Stimulated activated CD8-positive, alpha-beta memory T cell treated with anti-CD3 and anti-CD28 coated beads, Interleukin-15, amount 100 ng/mL, for 48 hours (primary cell): ENCODE data around the gene MOGAT3.
"Not testable (repeated sequence)": the region's sequence is repeated elsewhere in the genome, so short reads cannot be mapped to it uniquely, and the experiment has no call there.

Experiments
- DNase-seq, 2 donors: peaks; one replicate each; pipeline ENCODE4 v3.0.0-alpha.2; 2020; ENCODE audit warnings: low read depth in 2 of 2

The MOGAT3 gene

DNA sequence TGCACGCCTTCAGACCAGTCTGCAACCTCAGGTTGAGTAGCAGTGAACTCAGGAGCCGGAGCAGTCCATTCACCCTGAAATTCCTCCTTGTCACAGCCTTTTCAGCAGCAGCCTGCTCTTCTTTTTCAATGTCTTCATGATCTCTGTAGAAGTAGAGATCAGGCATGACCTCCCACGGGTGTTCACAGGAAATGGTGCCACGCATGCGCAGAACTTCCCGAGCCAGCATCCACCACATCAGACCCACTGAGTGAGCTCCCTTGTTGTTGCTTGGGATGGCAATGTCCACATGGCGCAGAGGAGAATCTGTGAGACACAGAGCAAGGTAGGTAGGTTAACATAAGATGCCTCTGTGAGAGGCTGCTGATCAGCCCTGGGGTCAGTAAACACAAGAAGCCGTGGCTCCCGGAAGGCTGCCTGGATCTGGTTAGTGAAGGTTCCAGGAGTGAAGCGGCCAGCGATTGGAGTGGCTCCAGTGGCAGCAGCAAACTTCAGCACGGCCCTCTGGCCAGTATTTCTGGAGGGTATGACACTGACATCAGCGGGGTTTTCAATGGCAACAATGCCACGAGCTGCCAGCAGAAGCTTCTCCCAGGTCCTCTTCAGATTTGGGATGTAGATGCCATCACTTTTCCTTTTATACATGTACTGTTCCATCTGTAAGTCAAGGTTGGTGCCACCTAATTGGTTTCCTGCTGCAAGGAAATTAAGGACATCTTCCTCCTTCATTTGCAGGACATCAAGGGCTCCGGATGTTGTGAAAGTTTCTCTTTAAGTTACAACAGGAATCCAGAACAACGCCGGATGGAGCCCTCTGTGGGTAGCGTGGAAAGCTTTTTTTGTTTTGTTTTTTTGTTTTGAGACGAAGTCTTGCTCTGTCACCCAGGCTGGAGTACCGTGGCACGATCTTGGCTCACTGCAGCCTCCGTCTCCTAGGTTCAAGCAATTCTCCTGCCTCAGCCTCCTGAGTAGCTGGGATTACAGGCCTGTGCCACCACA lies 3.2 kb upstream of the MOGAT3 start:
- not testable (repeated sequence) for DNase-seq

DNA sequence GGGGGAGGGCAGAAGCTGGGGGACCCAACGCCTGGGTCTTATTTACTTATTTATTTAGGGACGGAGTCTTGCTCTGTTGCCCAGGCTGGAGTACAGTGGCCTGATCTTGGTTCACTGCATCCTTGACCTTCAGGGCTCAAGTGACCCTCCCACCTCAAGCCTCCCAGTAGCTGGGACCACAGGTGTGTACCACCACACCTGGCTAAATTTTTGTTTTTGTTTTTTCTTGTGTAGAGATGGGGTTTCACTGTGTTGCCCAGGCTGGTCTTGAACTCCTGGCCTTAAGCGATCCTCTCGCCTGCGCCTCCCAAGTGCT lies 1.7 kb upstream of the MOGAT3 start:
- no peak for DNase-seq

DNA sequence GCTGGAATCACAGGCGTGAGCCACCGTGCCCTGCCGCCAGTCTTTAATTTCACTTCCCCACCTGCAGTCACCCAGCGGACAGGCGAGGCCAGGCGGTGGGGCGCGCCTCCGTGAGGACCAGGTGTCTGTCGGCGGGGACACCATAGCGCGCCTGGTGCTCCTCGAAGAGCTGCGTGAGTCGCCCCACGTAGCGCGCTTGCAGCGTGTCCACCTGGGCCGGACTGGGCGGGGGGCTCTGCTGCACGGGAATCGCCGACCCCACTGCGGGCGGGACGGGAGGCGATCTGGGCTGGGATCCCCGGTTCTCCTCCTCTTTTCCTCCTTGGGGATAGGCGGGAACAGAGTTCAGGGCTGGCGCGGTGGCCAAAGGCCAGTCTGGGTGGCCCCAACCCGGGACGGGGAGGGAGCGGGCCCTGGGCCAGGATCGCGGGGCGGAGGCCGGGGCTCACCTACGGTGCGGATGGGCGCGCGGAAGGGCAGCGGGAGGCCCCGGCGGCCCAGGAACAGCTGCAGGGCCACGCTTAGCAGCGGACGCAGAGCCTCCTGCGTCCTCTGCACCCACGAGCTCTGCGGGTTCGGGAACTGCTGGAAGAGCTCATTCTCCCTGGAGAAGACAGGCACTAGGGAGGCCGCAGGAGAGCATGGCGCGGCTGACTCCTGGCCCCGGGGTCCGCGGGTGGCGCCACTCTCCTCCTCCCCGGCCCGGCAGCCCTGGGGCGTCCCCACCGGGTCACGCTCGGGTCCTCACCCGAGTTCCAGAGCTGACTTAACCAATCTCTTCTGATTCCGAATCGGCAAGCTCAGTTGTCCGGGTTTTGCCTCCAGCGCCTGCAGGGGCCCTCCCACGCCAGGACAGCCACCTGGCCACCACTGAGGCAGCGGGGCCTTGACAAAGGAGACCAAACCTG lies 1.1 kb upstream of the MOGAT3 start:
- DNase-seq, result no peak

DNA sequence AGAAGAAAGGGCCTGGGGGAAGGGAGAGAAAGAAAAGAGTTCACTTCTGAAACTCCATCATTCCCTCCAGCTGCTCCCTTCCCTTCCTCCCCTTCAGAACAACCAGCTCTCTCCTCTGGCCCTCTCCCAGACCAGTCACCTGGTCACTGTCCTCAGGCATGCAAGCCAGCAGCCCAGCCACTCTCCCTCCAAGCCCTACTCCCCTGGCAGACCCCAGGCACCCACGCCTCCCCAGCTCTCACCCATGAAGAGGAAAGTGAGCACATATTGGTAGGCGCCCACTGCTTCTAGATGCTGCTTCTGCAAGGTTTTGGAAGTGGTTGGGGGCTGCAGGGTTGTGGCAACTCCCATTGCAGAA lies 353 bp downstream of the MOGAT3 start:
- DNase-seq, result no peak

DNA sequence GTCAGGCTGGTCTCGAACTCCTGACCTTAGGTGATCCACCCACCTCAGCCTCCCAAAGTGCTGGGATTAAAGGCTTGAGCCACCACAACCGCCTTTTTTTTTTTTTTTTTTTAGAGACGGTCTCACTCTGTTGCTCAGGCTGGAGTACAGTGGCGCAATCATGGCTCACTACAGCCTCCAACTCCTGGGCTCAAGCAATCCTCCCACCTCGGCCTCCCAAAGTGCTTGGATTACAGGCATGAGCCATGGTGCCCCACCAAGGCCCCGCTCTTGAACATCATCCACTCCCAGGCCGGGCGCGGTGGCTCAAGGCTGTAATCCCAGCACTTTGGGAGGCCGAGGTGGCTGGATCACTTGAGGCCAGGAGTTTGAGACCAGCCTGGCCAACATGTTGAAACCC lies 1.3 kb downstream of the MOGAT3 start:
- not testable (repeated sequence) for DNase-seq

DNA sequence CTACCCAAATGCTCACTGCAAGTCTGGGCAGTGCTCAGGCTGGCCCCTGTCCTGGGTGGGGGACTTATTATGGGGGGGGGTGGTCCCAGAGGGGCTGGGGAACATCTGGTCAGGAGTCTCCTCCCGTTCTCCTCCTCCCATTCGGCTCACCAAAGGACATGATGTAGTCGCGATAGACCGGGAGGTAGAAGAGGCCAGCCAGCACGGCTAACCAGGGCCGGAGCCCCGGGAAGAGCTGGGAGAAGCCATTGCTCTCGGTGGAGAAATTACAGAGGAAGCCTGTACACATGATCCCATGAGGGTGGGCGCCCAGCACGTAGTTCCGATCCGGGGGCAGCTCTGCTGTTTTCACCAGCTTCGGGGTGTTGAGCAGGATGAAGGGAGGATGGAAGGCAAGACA lies 2.4 kb downstream of the MOGAT3 start:
- DNase-seq, result no peak

DNA sequence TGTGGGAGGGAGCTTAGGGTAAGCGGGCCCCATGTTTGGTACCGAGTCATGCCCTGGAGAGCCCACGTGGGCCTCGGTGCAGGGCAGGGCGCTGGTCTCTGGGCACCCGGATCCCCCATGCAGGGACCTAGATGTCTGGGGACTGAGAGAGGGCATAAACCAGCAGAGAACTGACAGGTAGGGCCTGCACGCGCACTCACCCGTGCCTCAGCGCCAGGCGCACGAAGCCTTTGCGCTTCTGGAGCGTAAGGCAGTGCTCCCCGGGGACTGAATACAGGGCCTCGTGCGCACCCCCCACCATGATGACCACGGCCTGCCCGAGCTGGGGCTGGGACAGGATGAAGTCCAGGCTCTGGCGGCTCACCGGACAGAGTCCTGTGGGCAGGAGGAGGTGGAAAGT lies 2.8 kb downstream of the MOGAT3 start:
- no peak for DNase-seq

DNA sequence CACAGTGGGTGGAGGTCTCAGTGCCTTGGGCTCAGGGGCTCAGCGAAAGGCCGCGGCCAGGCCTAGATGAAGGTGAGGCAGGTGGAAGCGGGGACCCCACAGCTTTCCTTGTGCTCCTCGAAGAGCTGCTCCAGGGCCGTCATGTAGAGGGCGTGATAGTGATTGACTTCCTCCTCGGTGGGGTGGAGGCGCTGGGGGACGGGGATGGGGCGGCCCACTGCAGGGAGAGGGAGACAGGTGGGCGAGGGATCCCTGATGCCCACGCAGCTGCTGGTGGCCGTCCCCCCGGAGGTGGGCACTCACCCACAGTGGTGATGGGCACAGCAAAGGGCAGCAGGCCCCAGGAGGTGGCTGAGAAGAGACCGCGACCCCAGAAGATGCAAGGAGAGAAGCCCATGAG lies 5.0 kb downstream of the MOGAT3 start:
- DNase-seq, result no peak

DNA sequence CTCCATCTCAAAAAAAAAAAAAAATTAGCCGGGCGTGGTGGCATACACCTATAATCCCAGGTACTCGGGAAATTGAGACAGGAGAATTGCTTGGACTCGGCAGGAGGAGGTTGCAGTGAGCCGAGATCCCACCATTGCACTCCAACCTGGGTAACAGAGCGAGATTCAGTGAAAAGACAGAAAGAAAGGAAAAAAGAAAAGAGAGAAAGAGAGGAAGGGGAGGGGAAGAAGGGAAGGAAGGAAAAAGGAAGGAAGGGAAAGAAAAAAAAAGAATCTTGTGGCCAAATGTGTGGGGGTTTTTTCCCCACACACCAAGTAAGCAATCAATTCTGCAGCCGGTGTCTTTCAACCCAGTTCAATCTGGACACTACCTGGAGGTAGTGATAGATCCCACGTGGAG lies 11.7 kb downstream of the MOGAT3 start:
- no peak for DNase-seq

DNA sequence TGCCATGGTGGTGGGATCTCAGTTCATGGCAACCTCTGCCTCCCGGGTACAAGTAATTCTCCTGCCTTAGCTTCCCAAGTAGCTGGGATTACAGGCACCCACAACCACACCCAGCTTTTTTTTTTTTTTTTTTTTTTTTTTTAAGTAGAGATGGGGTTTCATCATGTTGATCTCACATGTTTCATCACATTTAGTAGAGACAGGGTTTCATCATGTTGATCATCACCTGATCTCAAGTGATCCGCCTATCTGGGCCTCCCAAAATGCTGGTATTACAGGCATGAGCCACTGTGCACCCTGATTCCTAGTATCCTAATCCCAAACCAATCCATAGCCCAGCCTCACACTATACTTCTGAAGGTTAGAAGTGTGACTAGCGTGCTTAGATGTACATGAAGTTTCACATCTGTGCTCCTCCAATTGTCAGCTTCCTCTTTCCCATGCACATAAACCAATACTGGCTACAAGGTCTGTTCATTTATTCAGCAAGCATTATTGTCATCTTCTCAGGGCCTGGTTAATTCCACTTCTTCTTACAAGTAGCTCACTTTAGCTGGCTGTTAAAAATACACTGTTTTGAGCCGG lies 13.9 kb downstream of the MOGAT3 start:
- no peak for DNase-seq

DNA sequence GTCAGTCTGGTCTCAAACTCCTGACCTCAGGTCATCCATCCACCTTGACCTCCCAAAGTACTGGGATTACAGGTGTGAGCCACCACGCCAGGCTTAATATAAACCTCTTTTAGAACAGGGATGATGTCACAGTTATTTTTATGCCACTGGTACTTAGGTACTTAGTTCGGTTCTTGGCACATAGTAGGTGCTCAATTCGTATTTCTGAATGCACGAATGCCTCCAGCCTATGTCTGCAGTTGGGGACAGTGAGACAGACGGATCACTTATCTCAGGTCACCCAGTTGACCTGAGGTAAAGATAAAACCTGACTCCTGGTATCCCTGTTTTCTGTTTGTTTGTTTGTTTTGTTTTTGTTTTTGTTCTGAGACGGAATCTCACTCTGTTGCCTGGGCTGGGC lies 14.6 kb downstream of the MOGAT3 start:
- no peak for DNase-seq

DNA sequence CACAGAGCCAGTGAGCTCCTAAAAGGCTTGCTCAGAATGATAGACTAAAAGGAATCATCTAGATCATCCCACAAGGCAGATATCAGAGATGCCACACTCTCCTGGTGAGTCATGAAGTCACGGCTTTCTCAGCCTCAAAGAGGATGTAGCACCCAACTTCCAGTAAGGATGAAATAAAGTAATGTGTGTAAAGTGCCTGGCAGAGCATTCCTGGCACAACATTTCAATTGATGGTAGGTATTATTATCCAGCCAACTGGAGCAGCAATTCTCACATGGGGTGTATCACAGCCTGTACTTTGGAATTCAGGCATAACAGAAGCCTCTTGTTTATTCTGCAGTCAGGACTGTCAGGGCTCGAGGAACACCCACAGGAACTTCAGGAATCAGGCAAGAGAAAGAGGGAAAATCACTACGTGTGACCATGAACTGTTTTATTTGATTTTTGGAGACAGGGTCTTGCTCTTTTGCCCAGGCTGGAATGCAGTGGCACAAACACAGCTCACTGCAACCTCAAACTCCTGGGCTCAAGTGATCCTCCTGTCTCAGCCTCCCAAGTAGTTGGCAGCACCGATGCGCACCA lies 15.5 kb downstream of the MOGAT3 start:
- DNase-seq, result no peak

DNA sequence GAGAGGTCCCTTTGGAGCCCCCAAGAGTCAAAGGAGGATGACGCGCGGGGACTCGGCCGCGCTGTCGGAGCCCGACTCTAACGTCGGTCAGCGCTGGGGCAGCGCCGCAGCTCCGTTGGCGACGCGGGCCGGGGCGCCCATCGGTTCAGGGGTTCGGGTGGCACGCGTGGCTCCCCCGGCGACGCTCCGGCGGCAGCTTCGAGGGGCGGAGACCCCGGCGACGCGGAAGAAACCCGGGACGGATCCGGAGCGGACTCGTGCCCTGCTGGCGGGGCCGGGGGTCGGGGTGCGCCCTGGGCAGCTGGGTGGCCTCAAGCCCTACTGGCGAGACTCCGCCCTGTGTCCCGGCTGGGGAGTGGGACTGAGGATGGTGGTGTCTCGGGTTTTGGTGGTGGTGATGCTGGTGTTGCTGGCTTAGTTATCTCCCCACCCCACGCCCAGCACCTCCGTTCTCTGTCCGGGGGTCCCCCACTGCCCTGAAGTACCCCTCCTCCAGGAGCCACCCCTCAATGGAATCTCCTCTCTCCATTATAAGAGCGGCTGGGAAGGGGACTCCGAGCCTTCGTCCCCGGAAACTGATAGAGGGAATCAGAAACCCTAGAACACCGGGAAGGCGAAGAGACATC lies 20.6 kb downstream of the MOGAT3 start, which contains the start of gene NAT16:
Gene NAT16, minus strand, starts transcription at position 164 of the 626 bp plus-strand sequence. CDS start 5,486 bp downstream, outside the sequence.
- DNase-seq, result no peak

DNA sequence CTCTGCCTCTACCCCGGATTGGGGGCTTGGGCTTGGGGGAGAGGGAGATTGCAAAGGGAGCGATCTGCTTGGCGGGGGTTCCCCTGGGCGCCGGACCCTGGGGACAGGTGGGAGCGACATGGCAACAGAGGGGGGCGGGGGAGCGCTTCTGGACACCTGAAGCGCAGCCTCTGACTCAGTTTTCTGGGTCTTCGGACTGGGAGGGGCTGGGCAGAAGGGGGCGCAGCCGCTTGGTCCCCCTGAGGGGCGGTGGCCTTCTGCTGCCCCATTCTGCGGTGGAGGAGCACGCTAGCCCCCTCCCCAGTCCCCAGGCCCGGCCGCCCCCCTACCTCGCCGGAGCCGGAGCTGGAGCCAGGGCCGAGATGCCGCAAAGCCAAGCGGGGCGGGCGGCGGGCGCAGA lies 21.1 kb downstream of the MOGAT3 start:
- no peak for DNase-seq

DNA sequence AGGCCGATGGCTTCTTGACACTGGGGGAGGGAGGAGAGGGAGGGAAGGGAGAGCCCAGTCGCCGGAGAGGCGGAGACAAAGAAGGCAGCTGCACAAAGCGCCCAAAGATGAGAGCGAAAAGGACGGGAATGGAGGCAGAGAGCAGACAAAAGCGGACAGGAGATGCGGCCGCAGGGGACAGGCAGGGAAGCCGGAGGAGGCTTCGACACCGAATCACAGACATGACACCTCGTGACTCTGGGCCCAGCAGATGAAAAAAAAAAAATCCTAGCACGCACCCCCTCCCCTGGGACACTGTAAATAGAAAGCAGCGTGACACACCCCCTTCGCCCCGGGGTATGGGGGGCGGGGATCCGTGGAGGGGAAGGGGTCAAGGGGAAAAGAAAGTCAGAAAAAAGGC lies 21.7 kb downstream of the MOGAT3 start:
- DNase-seq, result no peak

DNA sequence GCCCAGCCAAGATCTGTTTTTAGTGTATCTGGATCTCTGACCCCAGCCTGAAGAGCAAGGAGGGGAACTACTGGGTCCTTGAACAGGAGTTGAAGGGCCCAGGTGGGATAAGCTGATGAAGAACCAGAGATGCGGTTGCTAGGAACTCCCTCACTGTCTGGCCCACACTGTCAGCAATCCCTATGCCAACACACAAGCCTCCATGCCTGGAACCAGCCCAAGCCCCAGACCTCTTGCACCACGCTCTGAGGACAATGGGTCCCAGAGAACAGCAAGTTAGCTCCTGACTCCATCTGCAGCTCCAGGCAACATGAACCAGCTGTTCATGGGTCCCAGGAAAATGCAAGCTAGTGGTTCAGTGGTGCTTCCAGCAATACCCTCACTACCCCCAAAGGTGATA lies 23.2 kb downstream of the MOGAT3 start:
- DNase-seq, result no peak

DNA sequence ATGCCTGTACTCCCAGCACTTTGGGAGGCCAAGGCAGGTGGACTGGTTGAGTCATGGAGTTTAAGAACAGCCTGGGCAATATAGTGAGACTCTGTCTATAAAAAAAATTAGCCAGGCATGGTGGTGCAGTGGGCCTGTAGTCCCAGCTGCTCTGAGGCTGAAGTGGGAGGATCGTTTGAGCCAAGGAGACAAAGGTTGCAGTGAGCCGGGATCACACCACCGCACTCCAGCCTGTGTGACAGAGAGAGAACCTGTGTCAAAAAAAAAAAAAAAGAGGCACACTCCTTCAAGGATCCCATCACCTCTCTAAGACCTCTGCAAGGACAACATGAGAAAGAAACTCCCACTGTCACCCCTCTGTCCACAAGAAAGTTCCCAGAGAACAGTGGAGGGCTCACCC lies 25.2 kb downstream of the MOGAT3 start:
- no peak for DNase-seq

DNA sequence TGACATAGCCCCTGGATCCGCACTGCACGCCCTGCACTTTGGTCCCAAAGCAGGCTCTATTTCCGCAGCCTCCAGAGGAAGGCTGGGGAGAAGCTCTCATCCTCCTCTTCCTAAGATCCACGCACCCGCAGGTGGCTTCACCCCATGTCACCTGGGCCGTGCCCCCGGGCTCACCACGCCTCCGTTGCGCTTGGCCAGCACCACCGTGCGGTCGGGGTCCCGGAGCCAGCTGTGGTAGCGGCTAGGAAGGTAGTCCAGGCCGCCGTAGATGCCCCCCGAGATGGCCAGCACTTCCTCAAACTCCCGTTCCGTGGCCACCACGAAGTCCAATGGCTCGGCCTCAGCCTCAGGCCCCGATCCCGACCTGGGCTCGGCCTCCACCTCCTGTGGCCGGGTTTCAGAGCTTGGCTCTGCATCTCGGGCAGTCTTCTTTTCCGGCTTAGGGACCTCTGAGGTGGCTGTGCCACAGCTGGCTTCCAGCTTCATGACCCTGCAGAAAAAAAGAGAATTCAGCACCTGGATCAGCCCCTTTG lies 26.4 kb downstream of the MOGAT3 start:
- no peak for DNase-seq

DNA sequence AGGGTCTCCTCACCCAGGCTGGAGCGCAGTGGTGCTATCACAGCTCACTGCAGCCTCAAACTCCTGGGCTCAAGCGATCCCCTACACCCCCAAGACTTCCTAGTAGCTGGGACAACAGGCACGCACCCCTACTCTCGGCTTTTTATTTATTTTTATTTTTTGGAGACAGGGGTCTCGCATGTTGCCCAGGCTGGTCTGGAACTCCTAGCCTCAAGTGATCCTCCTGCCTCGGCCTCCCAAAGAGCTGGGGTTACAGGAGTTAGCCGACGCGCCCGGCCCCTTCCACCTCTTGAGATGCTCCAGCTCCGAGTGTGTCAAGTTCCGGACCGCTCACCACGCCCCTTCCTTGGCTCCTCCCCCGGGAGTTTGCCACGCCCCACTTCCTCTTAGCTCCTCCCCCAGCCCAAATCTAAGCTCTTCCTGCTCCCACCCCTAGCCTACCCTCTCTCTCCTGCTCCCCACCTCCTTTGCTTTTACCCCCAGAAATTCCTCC lies 27.0 kb downstream of the MOGAT3 start:
- DNase-seq, result peak; percentile 44 to 58

DNA sequence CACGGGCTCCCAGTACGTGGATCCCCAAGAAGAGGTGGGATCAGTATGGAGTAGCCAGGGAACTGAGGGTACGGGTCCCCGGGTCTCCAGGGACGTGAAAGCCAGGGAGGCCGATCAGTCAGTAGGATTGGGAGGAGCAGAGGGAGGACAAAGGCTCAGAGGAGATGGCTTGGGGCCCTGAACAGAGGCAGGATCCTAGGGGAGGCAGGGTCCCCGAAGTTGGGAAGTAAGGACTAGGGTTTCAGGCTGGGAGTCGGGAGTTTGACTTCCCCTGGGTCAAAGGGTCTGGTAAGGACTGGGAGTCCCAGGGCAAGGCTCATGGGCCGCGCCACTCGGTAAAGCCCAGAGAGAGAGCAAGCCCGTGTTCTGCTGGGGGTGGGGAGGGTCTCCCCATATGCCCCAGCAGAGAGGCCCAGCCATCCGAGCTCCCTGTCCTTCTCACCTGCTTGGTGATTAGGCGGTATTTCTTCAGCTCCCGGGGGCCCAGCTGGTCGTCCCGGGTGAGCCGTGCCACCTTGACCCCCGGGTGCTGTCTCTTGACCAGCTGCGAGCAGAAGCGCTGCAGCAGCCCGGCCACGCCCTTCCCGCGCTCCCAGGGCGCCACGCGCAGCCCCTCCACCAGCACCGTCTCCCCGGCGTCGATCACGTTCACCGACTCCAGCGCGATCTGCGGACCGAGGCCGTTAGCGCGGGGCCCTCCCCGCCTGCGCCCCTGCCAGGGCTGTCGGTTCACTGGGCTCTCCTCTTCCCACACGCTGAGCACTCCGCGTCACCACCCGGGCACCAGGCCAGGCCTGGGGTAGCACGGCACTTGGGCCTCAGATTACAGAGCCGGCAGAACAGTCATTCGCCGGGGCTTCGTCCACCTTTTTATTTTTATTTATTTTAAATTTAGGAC lies 27.7 kb downstream of the MOGAT3 start:
- no peak for DNase-seq
